HL-60/S4 treated with phorbol 12-myristate 13-acetate at 8.2 ng/mL for 4 days and 3 days (cell line): Measurements from ENCODE around the gene BABAM2.
"Not testable (repeated sequence)": the region's sequence is repeated elsewhere in the genome, so short reads cannot be mapped to it uniquely, and the experiment has no call there.

Experiments used
- in situ Hi-C: fragments of 300-500 bp; cut with MboI; formaldehyde crosslinking; loops from 2 replicates; pipeline ENCODE4 v1.15.0; 2022; ENCODE audit warnings: low sequenced_read_pairs

Gene BABAM2

DNA sequence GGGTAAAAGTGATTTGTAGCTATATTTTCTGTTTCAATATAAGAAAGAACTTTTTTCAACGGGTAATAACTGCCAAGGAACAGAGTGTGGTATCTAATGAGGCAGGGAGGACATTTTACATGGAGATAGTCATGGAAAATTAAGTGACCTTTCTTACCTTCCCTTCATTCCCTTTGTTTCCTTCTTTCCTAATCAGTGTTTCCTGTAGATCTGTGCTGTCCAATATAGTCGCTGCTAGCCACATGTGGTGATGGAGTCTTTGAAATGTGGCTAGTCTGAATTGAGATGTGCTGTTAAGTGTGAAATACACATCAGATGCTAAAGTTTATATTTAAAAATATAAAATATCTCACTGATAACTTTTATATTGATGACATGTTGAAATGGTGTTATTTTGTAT, 81.8 kb downstream of the BABAM2 start:
- in situ Hi-C loops = no loop called here

GRCh38 chr2:27973592-27973991, 83.1 kb downstream of the BABAM2 start:
- in situ Hi-C loops = no loop called here

DNA sequence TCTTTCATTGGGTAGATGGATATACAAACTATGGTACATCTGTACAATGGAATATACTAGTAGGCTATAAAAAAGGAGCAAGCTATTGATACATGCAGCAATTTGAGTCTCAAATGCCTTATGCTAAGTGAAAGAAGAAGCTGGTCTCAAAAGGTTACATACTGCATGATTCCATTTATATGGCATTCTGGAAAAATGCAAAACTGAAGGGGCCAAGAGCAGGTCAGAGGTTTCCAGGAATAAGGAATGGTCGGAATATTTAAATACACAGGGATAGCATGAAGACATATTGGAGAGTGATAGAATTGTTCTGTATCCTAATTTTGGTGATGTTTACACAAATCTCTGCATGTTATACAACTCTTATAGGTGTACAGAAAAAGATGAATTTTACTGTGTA, 85.8 kb downstream of the BABAM2 start:
- in situ Hi-C loops = no loop called here

- in situ Hi-C loops = no loop called here
Measured at GRCh38 chr2:27977731-27978312, 87.3 kb downstream of the BABAM2 start.

DNA sequence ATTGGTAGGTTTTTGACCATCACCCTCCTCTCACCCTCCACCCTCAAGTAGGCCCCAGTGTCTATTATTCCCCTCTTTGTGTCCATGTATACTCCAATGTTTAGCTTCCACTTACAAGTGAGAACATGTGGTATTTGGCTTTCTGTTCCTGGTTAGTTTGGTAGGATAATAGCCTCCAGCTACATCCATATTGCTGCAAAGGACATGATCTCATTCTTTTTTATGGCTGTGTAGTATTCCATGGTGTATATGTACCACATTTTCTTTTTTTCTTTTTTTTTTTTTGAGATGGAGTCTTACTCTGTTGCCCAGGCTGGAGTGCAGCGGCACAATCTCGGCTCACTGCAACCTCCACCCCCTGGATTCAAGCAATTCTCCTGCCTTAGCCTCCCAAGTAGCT, 88.2 kb downstream of the BABAM2 start:
- in situ Hi-C loops = not testable (repeated sequence)

DNA sequence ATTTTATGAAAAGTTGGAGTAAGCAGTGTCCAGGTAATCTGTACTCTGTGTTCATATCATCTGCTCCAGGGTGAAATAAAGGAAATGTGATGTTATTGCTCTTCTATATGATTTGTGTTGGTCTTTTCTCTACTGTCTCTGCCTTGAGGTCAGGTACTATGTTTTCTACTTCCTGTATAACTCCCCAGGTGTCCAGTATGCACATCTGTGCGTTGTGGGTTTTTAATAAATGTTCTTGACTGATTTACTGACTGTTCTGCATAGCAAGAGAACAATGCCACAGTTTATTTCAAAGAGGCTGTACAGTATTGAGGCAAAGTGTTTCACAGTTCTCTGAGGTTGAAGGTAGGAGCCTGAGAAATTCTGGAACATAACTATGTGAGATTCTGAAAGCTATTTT, 89.7 kb downstream of the BABAM2 start:
- in situ Hi-C loops = no loop called here

DNA sequence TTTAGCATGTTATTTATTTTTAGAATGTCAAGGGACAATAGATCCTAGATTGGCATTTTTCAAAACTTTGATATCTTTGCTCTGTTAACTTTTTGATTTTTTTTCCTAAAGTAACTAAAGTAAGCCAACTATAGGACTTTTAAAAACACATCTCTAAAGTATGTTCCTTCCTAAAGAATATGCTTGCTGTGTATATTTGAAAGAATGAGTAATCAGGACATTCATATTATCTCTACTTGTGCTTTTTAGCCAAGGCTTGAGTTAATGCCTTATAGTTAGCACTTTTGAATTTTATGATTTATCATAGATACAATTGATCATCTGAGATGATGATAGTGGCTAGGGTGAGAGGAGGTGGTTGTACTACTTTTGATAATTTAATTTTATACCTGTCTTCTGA, 93.6 kb downstream of the BABAM2 start:
- in situ Hi-C loops = no loop called here

- in situ Hi-C loops = no loop called here
Measured at GRCh38 chr2:27988306-27988705, 97.8 kb downstream of the BABAM2 start.

GRCh38 chr2:27988718-27989117, 98.2 kb downstream of the BABAM2 start:
- in situ Hi-C loops = no loop called here

- in situ Hi-C loops = no loop called here
Measured at GRCh38 chr2:27989149-27989548, 98.6 kb downstream of the BABAM2 start.

- in situ Hi-C loops = no loop called here
Measured at GRCh38 chr2:27990030-27990590, 99.6 kb downstream of the BABAM2 start.

GRCh38 chr2:27991146-27991545, 100.6 kb downstream of the BABAM2 start:
- in situ Hi-C loops = no loop called here

GRCh38 chr2:27992787-27993401, 102.4 kb downstream of the BABAM2 start:
- in situ Hi-C loops = no loop called here

- in situ Hi-C loops = no loop called here
Measured at GRCh38 chr2:27993402-27993787, 102.9 kb downstream of the BABAM2 start.

DNA sequence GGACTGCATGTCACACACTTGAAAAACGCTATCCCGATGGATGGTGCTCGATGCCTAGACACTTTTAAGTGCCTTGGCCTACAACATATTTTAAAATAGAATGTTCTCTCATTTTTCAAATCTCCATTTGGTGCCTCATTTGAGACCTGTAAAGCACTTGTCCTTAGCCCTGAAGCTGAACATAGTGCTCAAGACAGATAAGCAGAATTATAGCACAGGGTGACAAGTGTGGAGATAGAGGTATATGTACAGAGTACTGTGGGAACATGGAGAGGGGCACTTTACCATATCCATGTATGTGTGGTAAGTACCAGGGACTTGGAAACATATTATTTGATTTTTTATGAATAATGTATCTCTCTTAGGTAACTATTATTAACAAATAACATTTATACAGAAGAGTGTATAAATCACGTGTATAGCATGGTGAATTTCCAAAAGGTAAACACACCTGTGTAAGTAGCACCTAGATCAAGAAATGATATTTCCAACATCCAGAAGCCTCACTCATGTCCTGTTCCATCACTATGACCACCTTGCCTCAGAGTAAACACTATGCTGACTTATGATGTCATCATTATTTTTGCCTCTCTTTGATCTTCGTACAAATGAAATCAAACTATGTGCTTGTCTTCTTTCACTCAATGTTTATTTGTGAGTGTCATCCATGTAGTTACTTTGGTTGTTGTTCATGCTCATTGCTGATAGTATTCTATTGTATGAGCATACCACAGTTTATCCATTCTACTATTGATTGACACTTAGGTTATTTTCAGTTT, 103.6 kb downstream of the BABAM2 start:
- in situ Hi-C loops = no loop called here

DNA sequence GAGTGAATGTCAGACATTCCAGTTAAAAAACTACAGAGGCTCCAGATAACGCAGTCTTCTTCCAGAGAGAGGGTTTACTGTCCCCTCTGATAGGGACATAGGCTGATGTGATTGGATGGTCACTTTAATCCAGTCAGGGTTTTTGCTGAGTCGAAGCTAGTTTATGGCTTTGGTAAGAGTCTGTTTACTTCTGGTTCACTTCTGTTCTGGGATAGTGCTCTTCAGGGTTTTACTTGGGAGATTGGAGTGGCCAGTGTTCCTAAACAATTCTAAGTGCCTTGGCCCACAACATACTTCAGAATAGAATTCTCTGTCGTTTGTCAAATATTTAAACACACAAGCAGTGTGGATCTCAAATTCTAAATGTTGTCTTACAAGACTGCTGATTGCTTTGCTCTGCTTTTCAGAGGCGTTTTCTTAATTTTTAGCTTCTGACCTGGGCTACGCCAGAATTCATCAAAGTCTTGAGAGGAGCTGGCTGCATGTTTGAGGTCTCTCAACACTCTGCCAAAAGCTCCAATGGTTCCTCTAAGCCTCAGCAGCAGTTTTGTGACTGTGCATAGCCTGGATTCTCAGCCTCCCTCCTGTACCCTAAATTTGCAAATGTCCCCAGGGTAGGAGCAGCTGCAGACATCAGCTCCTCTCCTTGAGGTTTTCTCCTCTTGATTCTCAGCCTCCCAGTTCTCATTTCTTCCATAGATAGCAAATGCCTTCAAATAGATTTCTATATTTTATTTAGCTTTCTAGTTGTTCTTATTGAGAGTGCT, 105.8 kb downstream of the BABAM2 start:
- in situ Hi-C loops = no loop called here

DNA sequence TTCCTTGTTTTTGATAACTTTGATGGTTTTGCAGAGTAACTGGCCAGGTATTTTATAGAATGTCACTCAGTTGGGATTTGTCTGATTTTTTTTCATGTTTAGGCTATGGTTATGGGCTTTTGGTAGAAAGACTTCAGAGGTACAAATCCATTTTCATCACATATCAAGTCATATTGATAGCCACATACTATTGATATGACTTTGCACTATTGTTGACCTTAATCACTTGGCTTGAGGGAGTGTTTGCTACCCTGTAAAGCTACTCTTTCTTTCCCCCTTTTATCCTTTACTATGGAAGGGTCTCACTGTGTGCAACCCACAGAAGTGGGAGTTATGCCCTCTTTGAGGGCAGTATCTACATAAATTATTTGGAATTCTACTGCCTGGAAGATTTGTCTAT, 109.8 kb downstream of the BABAM2 start:
- in situ Hi-C loops = no loop called here

- in situ Hi-C loops = no loop called here
Measured at GRCh38 chr2:28002181-28002580, 111.7 kb downstream of the BABAM2 start.

- in situ Hi-C loops = no loop called here
Measured at GRCh38 chr2:28004086-28004485, 113.6 kb downstream of the BABAM2 start.

DNA sequence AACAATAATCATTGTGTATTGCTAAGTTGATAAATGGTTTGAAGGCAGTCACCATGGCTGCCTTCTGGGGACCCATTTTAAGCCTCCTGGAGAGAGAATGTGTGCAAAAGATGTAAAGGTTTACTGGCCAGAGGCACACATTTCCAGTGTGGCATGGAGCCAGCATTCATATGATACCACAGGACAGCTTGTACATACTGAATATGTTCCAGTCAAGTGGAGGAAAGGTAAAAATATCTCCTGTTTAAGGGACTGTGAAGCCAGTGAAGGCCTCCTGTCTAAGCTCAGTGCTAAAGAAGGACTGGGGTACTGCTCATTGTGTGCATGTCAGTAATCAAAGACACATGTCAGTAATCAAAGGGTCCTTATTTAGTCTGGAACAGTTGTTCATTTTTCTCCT, 119.2 kb downstream of the BABAM2 start:
- in situ Hi-C loops = no loop called here

GRCh38 chr2:28011322-28011737, 120.8 kb downstream of the BABAM2 start:
- in situ Hi-C loops = no loop called here
